Stimulated activated CD4-positive, alpha-beta T cell treated with anti-CD3 and anti-CD28 coated beads, Interleukin-12 subunit alpha, Interleukin-12 subunit beta, amount 100 ng/mL, for 4 hours (primary cell): ENCODE data around the gene CRABP2.

Source experiments
- DNase-seq: peaks from one replicate; pipeline ENCODE4 v3.0.0-alpha.2; 2020

CRABP2 gene

DNA sequence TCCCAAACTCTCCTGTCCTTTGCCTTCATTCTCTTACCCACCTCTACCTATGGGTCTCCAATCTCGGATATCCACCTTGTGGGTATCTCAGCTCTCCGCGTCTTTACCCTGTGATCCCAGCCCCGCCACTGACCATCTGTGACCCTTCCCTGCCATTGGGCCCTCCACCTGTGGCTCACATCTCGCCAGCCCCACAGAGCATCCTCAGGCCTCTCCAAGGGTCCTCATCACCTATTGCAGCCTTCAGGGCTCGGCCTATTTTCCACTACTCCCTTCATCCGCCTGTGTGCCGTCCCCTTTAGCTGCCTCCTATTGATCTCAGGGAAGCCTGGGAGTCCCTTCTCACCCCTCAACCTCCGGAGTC is 52.4 kb downstream of the CRABP2 start:
- no peak for DNase-seq

DNA sequence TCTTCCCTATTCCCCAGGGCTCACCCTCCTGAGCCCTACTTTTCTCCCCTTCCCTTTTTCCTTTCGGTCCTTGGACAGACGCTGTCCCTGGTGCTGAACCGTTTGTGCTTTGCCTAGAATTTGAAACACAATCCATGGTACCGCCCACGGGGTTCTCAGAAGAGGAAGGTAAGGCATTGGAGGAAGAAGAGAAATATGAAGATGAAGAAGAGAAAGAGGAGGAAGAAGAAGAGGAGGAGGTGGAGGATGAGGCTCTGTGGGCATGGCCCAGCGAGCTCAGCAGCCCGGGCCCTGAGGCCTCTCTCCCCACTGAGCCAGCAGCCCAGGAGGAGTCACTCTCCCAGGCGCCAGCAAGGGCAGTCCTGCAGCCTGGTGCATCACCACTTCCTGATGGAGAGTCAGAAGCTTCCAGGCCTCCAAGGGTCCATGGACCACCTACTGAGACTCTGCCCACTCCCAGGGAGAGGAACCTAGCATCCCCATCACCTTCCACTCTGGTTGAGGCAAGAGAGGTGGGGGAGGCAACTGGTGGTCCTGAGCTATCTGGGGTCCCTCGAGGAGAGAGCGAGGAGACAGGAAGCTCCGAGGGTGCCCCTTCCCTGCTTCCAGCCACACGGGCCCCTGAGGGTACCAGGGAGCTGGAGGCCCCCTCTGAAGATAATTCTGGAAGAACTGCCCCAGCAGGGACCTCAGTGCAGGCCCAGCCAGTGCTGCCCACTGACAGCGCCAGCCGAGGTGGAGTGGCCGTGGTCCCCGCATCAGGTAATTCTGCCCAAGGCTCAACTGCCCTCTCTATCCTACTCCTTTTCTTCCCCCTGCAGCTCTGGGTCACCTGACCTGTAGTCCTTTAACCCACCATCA is 53.0 kb downstream of the CRABP2 start:
- DNase-seq, result no peak
